GM19043 (cell line): ENCODE measurements around the gene FDXR.
"Not testable (repeated sequence)": the region's sequence is repeated elsewhere in the genome, so short reads cannot be mapped to it uniquely, and the experiment has no call there.

Experiments used
- ATAC-seq: cut with Tn5 transposase; IDR thresholded peaks from one replicate; pipeline ENCODE4 v1.9.1; 2021; ENCODE audit warnings: low read depth; ENCODE audit not compliant: unreplicated experiment

The FDXR gene

DNA sequence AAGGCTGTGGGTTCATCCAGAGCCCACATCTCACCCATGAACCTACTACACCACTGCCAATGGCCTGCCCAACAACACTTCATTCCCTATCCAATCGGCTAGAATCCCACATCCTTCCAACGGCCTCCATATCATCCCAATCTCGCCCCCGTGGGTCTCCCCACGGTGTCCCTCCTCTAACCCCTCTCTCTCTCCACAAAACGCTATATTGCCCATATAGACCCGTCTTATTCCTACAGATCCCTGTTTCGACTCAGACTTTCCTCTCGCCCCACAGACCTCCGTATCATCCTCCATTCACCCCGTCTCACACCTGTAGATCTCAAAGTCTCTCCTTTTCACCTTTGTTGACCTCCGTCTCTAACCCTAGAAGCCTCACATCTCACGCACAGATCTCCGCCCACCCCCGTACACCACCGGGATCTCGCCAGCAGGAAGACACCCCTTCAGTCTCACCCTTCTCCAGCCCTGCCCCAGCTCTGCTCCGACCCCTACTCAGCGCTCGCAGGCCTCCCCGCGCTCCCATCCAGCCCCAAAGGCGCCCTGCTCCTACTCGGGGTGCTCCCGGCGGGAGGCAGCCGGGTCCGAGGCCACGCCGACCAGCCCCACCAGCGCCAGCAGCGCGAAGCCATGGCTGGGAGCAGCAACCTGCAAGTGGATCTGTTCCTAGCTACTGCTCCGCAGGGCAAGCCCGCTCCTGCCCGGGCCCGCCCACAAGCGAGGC is at the start of gene FDXR:
FDXR (minus strand) TSS at position 682 of the 724 bp plus-strand sequence; CDS start at position 632, 50 bp downstream.
- peak; percentile 19 for ATAC-seq

- ATAC-seq, result no peak
These were observed 49.4 kb upstream of the FDXR start for GRCh38 chr17:74922172-74922571.

DNA sequence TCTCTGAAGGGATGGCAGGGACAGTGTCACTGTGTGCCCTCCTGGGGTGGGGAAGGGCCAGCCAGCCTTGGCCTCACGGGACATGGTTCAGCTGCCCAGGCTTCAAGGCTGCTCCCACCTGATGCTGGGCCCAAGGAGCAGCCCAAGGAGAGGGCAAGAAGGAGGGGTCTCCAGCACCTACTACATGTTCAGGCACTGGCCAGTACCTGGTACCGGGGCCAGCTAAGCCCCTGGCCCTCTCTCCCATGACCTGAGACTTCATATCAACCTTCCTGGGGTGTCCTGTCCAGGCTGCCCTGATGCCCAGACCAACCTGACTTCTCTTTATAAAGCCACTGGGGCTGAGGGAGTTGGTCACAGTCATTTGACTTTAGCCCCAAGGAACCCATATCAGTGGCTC is 49.0 kb upstream of the FDXR start:
- ATAC-seq, result no peak

GRCh38 chr17:74921026-74921681 is 48.4 kb upstream of the FDXR start:
- ATAC-seq, result no peak

- no peak for ATAC-seq
These were observed 47.8 kb upstream of the FDXR start for GRCh38 chr17:74920642-74921025.

DNA sequence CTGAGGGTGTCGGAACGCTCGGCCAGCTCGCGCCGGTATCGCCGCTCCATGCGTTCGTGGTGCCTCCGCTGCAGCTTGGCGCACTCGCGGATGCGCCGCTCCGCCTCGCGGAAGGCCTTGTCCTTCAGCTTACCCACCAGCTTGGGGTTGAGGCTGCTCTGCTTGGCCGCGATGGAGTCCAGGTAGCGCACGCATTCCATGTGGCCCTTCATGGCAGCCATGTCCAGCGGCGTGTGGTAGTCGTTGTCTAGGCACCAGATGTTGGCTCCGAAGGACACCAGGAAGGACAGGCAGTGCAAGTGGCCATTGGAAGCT is 47.5 kb upstream of the FDXR start:
- ATAC-seq, result no peak

DNA sequence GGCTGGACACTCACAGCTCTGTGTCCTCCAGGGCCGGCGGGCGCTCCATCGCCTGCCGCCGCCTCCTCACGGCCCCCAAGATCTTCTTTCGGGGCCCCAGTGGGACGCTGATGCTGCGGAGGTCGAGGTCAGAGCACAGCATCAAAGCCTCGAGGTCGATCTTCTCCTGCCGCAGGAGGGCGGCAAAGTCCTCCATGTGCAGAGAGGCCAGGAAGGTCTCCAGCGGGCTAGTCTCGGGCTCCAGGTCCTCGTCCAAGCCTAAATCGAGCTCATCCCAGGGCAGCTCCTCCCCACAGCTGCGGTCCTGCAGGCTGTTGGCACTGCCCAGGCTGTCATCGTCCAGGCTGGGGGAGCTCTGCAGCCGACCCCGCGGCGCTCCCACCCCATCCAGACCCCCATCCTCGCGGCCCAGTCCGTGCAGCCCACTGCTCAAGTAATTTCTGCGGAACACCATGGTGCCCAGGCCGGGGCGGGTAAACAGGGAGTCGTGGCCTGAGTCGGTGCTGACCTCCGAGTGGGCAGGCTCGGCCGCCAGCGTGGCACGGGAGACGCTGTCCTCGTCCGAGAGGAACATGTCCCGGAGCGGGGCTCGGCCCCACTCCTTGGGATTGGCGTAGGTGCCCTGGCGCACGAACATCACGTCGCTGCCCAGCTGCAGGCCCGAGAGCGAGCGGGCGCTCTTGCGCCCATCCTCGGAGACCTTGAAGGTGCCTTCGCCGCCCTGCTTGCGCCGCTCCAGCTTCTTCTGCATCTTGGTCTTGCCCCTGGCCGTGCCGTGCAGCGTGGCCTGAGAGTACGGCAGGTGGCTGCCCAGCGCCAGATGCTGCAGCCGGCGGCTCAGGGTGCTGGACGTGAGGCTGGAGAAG is 46.9 kb upstream of the FDXR start:
- ATAC-seq, result no peak

DNA sequence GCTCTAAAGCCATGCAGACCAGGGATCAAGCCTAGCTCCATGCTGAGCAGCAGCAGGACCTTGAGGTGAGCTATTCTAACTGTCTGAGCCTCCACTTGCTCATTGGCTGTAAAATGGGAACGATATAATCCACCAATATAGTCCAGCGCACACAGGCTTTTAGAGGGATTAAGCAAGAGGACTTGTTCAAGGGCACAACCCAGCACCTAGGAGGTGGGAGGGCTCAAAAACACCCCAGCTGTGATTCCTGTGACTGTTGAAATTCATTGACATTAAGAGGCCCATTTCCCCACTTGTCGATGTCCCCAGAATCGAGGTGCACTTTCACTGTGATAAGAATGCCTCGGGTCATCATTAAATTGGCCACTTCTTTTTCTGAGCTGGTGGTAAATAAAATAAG is 46.1 kb upstream of the FDXR start:
- no peak for ATAC-seq

- no peak for ATAC-seq
These were observed 44.6 kb upstream of the FDXR start for GRCh38 chr17:74917430-74917829.

DNA sequence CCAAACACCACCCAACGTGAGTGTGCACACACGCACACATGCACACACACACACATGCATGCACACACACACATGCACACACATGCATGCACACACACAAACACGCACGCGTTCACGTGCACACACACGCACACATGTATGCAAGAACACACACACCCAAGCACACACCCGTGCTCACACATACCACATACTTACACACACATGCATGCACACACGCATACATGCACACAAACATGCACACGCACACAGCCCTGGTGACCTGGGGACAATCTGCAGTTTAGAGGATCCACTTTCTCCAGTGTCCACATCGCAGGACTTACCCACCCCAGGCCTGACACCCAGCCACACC is 44.0 kb upstream of the FDXR start:
- no peak for ATAC-seq

DNA sequence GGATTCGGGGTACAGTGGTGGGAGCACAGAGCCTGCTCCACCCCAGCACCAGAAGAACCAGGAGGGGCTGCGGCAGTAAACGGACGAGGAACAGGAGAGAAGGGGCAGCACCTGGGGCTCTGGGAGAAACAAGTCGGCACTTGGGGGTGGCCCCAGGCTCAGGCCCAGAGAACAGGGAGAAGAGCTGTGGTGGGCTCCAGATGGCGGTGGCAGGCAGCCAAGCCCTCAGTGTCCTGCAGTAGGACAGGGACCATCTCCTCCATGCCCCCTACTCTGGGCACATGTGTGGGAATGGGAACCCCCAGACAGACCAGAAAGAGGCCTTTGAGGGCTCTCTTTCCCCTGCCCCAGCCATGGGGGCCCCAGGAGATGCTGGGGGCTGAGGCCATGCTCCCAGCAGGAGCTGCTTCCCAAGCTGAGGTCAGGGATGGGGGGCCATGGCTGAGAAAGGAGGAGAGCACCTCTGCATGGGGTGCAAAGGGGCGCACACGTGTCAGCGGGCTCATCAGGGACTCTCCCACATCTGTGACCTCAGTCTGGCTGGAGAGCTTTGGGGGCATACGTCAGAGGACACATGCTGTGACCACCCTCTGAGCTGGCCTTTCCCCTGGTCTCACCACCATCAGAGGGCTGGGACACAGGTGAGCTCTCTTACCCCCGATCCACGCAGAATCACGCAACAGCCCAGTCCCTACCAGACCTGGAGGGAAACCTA is 43.5 kb upstream of the FDXR start:
- ATAC-seq, result no peak

DNA sequence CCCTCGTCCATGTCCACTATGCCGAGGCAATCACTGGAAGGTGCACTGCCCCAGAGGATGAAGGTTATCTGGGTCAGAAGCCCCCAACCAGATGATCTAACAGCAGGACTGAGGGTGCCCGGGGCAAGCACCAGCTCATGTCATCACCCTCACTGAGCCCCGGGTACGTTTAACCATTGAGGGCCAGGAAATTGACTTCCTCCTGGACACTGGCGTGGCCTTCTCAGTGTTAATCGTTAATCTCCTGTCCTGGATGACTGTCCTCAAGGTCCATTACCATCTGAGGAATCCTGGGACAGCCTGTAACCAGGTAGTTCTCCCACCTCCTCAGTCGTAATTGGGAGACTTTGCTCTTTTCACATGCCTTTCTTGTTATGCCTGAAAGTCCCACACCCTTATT is 38.6 kb upstream of the FDXR start:
- not testable (repeated sequence) for ATAC-seq

GRCh38 chr17:74909097-74909496 is 36.3 kb upstream of the FDXR start:
- ATAC-seq, result not testable (repeated sequence)

GRCh38 chr17:74907012-74907411 is 34.2 kb upstream of the FDXR start:
- no peak for ATAC-seq

DNA sequence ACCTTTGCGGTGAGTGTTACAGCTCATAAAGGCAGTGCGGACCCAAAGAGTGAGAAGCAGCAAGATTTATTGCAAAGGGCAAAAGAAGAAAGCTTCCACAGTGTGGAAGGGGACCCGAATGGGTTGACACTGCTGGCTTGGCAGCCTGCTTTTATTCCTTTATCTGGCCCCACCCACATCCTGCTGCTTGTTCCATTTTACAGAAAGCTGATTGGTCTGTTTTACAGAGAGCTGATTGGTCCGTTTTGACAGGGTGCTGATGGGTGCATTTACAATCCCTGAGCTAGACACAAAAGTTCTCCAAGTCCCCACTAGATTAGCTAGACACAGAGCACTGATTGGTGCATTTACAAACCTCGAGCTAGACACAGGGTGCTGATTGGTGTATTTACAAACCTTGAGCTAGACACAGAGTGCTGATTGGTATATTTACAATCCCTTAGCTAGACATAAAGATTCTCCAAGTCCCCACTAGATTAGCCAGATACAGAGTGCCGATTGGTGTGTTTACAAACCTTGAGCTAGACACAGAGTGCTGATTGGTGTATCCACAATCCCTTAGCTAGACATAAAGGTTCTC is 33.5 kb upstream of the FDXR start:
- ATAC-seq, result not testable (repeated sequence)

- no peak for ATAC-seq
These were observed 32.1 kb upstream of the FDXR start for GRCh38 chr17:74904687-74905409.

GRCh38 chr17:74903671-74904070 is 30.9 kb upstream of the FDXR start:
- no peak for ATAC-seq

DNA sequence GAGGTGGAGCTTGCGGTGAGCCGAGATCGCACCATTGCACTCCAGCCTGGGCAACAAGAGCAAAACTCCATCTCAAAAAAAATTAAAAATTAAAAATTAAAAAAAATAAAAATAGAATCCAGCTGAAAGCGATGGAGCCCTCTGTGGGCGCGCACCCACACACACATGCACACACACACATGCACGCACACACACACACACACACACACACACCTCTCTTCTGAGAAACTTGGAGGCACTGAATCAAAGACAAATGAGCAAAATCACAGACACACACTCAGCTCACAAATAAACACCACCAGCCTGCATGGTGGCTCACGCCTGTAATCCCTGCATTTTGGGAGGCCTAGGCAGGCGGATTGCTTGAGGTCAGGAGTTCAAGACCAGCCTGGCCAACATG is 30.2 kb upstream of the FDXR start:
- ATAC-seq, result no peak

- no peak for ATAC-seq
These were observed 28.8 kb upstream of the FDXR start for GRCh38 chr17:74901353-74902135.
